ENCODE results near the gene IRGQ. TPM values are rescaled to one million over a fixed set of nuclear protein-coding genes. Genes with fewer than 3 reads are reported as not detected.

IRGQ gene
- total and polyA plus RNA-seq, 2 donors from 2014 or later: 9.5 to 24.2 TPM

DNA sequence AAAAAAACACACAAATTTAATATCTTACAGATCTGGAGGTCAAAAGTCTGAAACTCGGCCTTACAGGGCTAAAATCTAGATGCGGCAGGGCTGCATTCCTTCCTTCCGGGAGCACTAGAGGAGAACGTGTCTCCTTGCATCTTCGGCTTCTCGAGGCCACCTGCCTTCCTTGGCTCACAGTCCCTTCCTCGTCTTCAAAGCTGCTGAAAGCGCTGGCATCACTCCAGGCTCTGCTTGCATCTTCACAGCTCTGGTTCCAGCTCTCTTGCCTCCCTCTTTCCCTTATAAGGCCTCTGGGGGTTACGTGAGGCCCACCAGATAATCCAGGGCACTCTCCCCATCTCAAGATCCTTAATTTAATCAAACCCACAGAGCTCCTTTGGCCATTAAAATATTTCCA lies 31.1 kb downstream of the IRGQ start:
- no peak overlapping the region for H3K9ac ChIP-seq (ENCODE audit: low read length in 3 of 3)
- H3K4me1 ChIP-seq (ENCODE audit: control insufficient read depth in 2 of 3, insufficient read depth in 2 of 3, low read depth in 1 of 3, low read length in 3 of 3): peaks cover 0 to 4% (median 4%) of the 10 kb centered on the region in 3 donors
- H3K27ac ChIP-seq (ENCODE audit: low read depth in 2 of 2, low read length in 2 of 2): no peak overlapping the region
- DNase-seq: no peak
- TF ChIP-seq, protein P1, sequence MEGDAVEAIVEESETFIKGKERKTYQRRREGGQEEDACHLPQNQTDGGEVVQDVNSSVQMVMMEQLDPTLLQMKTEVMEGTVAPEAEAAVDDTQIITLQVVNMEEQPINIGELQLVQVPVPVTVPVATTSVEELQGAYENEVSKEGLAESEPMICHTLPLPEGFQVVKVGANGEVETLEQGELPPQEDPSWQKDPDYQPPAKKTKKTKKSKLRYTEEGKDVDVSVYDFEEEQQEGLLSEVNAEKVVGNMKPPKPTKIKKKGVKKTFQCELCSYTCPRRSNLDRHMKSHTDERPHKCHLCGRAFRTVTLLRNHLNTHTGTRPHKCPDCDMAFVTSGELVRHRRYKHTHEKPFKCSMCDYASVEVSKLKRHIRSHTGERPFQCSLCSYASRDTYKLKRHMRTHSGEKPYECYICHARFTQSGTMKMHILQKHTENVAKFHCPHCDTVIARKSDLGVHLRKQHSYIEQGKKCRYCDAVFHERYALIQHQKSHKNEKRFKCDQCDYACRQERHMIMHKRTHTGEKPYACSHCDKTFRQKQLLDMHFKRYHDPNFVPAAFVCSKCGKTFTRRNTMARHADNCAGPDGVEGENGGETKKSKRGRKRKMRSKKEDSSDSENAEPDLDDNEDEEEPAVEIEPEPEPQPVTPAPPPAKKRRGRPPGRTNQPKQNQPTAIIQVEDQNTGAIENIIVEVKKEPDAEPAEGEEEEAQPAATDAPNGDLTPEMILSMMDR (IDR thresholded peaks at IDR 0.05; ENCODE audit: borderline replicate concordance, extremely low read depth, insufficient read depth): no peak
- intact Hi-C loops (cut with DNase I): no loop called here
- H3K36me3 ChIP-seq (ENCODE audit: control insufficient read depth in 2 of 3, insufficient read depth in 3 of 3, low read length in 3 of 3): peaks cover 6 to 12% (median 7%) of the 10 kb centered on the region in 3 donors
- FAIRE-seq: no peak
- H3K9me3 ChIP-seq (ENCODE audit: control insufficient read depth in 2 of 3, insufficient read depth in 1 of 3, low read length in 3 of 3): no peaks in the 10 kb centered on the region
- no peak overlapping the region for H3K4me3 ChIP-seq (ENCODE audit: low read length in 3 of 3)
- H3K27me3 ChIP-seq (ENCODE audit: control insufficient read depth, insufficient read depth, low read length): no peaks in the 10 kb centered on the region

DNA sequence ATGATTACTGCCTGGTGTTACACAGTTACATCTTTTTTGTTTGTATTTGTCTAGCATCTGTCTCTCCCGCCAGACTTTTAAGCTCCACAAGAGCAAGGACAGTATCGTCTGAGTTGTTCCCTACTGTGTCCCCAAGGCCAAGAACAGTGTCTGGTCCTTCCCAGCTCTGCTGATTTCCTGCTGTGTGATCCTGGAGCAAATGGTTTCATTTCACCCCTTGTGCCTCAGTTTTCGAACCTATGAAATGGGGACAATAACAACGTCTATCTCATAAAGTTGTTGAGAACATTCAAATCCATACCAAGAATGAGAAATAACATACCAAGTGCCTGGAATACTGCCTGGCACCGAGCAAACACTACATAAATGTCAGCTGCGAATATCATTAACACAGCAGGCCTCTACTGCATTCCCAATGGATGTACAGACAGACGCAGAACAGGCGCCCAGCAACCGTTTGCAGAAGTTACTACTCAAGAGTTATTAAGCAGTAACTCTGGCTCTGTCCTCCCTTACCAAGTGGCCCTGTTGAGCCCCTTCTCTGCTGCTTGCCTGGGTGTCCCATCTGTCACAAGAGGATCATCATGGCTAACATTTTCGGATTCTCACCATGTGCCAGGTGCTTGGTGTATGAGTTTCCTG lies 32.0 kb downstream of the IRGQ start:
- Histone ChIP-seq H3K9me3 (ENCODE audit: control insufficient read depth in 2 of 3, insufficient read depth in 1 of 3, low read length in 3 of 3) (no peaks in the 10 kb centered on the region), H3K27me3 (ENCODE audit: control insufficient read depth, insufficient read depth, low read length) (no peaks in the 10 kb centered on the region), H3K36me3 (ENCODE audit: control insufficient read depth in 2 of 3, insufficient read depth in 3 of 3, low read length in 3 of 3) (peaks cover 6 to 12% (median 7%) of the 10 kb centered on the region in 3 donors), H3K4me3 (ENCODE audit: low read length in 3 of 3) (no peak overlapping the region), H3K27ac (ENCODE audit: low read depth in 2 of 2, low read length in 2 of 2) (no peak overlapping the region), H3K9ac (ENCODE audit: low read length in 3 of 3) (no peak overlapping the region), H3K4me1 (ENCODE audit: control insufficient read depth in 2 of 3, insufficient read depth in 2 of 3, low read depth in 1 of 3, low read length in 3 of 3) (peaks cover 0 to 4% (median 4%) of the 10 kb centered on the region in 3 donors)
- FAIRE-seq (no peak), DNase-seq (no peak)
- intact Hi-C loops (cut with DNase I): no loop called here
- TF ChIP-seq, protein P1 (IDR thresholded peaks at IDR 0.05; ENCODE audit: borderline replicate concordance, extremely low read depth, insufficient read depth): no peak

DNA sequence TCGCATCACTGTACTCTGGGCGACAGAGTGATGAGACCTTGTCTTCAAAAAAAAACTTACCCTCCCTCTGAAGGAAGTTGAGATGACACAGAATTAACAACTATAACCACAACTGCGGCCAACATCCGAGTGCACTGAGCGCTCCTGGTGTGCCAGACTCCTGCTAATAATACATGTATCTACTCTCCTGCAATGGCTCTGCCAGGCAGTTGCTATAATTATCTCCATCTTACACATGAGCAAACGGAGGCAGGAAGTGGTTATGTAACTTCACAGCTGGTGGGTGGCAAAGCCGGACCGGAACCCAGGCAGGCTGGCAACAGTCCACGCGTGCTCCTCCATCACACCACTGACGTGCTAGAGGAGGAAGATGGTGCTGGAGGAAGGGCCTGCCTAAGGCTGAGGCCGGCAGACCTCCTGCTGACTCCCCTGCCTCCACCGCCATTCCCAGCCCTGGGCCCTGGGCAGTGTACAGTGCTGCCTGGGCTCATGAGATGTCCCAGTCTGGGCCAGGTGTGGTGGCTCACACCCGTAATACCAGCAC lies 33.2 kb downstream of the IRGQ start:
- H3K9me3 ChIP-seq (ENCODE audit: control insufficient read depth in 2 of 3, insufficient read depth in 1 of 3, low read length in 3 of 3): no peaks in the 10 kb centered on the region
- H3K4me1 ChIP-seq (ENCODE audit: control insufficient read depth in 2 of 3, insufficient read depth in 2 of 3, low read depth in 1 of 3, low read length in 3 of 3): peaks cover 0 to 4% (median 4%) of the 10 kb centered on the region in 3 donors
- no peaks in the 10 kb centered on the region for H3K27me3 ChIP-seq (ENCODE audit: control insufficient read depth, insufficient read depth, low read length)
- peak in 1 of 5 donors; percentile 92 for DNase-seq
- FAIRE-seq: no peak
- H3K36me3 ChIP-seq (ENCODE audit: control insufficient read depth in 2 of 3, insufficient read depth in 3 of 3, low read length in 3 of 3): peaks cover 6 to 16% (median 7%) of the 10 kb centered on the region in 3 donors
- intact Hi-C loops (cut with DNase I): no loop called here
- TF ChIP-seq, protein P1 (IDR thresholded peaks at IDR 0.05; ENCODE audit: borderline replicate concordance, extremely low read depth, insufficient read depth): no peak
- H3K9ac ChIP-seq (ENCODE audit: low read length in 3 of 3): no peak overlapping the region
- H3K27ac ChIP-seq (ENCODE audit: low read depth in 2 of 2, low read length in 2 of 2): peak overlapping the region; percentile 22 to 66
- H3K4me3 ChIP-seq (ENCODE audit: low read length in 3 of 3): no peak overlapping the region

Data from kidney (tissue), 14 donors.